ENCODE data around the gene ELMO1.

The ELMO1 gene

GRCh38 chr7:37016064-37016878 is 432.4 kb downstream of the ELMO1 start:
- WGBS (ENCODE audit: insufficient coverage): 52% methylated on average over 4 of the region's 10 CpGs
- CTCF ChIA-PET: interaction anchor here (0.7 to 1.0 kb wide), 2 partner anchors 12 to 24 kb away, joined by 3 read pairs; no protein-coding TSS in a partner anchor
- POLR2A ChIA-PET: no interaction called here
- H3K27me3 ChIP-seq (replicated peaks in 2 of 5; ENCODE audit: control insufficient read depth in 4 of 5, insufficient read depth in 5 of 5, low read length in 4 of 5): no peaks in the 10 kb centered on the region
- peaks cover 12 to 57% (median 37%) of the 10 kb centered on the region in 4 experiments for H3K36me3 ChIP-seq (ENCODE audit: control insufficient read depth in 4 of 4, insufficient read depth in 4 of 4, low read length in 3 of 4)
- no peak overlapping the region for H3K4me3 ChIP-seq (ENCODE audit: control insufficient read depth in 1 of 7, extremely low read depth in 1 of 7, insufficient read depth in 4 of 7, low read depth in 2 of 7, low read length in 6 of 7)
- H3K27ac ChIP-seq (ENCODE audit: insufficient read depth in 1 of 2, low read depth in 1 of 2, low read length in 2 of 2, poor library complexity in 1 of 2, severe bottlenecking in 2 of 2): no peak overlapping the region
- peak in 2 of 3 donors; percentile 45 to 62 for DNase-seq
- H3K9me3 ChIP-seq (ENCODE audit: control extremely low read depth in 1 of 5, control insufficient read depth in 4 of 5, insufficient read depth in 2 of 5, low read depth in 1 of 5, low read length in 4 of 5): peaks cover 0 to 3% (median 0%) of the 10 kb centered on the region in 5 experiments
- peaks cover 0 to 18% (median 13%) of the 10 kb centered on the region in 4 experiments for H3K4me1 ChIP-seq (ENCODE audit: control extremely low read depth in 1 of 4, control insufficient read depth in 4 of 4, insufficient read depth in 4 of 4, low read length in 3 of 4)

- ChIA-PET POLR2A (no interaction called here), CTCF (interaction anchor here (0.7 to 1.0 kb wide), 2 partner anchors 11 to 25 kb away, joined by 3 read pairs; no protein-coding TSS in a partner anchor)
- DNase-seq: no peak
- Histone ChIP-seq H3K9me3 (ENCODE audit: control extremely low read depth in 1 of 5, control insufficient read depth in 4 of 5, insufficient read depth in 2 of 5, low read depth in 1 of 5, low read length in 4 of 5) (peaks cover 0 to 3% (median 0%) of the 10 kb centered on the region in 5 experiments), H3K27me3 (replicated peaks in 2 of 5; ENCODE audit: control insufficient read depth in 4 of 5, insufficient read depth in 5 of 5, low read length in 4 of 5) (no peaks in the 10 kb centered on the region), H3K4me3 (ENCODE audit: control insufficient read depth in 1 of 7, extremely low read depth in 1 of 7, insufficient read depth in 4 of 7, low read depth in 2 of 7, low read length in 6 of 7) (no peak overlapping the region), H3K27ac (ENCODE audit: insufficient read depth in 1 of 2, low read depth in 1 of 2, low read length in 2 of 2, poor library complexity in 1 of 2, severe bottlenecking in 2 of 2) (no peak overlapping the region), H3K4me1 (ENCODE audit: control extremely low read depth in 1 of 4, control insufficient read depth in 4 of 4, insufficient read depth in 4 of 4, low read length in 3 of 4) (peaks cover 0 to 18% (median 13%) of the 10 kb centered on the region in 4 experiments), H3K36me3 (ENCODE audit: control insufficient read depth in 4 of 4, insufficient read depth in 4 of 4, low read length in 3 of 4) (peaks cover 16 to 57% (median 42%) of the 10 kb centered on the region in 4 experiments)
- 100% methylated on average over 8 of the region's 12 CpGs for whole genome bisulfite sequencing (ENCODE audit: insufficient coverage)
Observed at GRCh38 chr7:37015353-37016034, 433.2 kb downstream of the ELMO1 start.

- Histone ChIP-seq H3K36me3 (ENCODE audit: control insufficient read depth in 4 of 4, insufficient read depth in 4 of 4, low read length in 3 of 4) (peaks cover 17 to 66% (median 47%) of the 10 kb centered on the region in 4 experiments), H3K27me3 (replicated peaks in 2 of 5; ENCODE audit: control insufficient read depth in 4 of 5, insufficient read depth in 5 of 5, low read length in 4 of 5) (no peaks in the 10 kb centered on the region), H3K9me3 (ENCODE audit: control extremely low read depth in 1 of 5, control insufficient read depth in 4 of 5, insufficient read depth in 2 of 5, low read depth in 1 of 5, low read length in 4 of 5) (peaks cover 0 to 2% (median 0%) of the 10 kb centered on the region in 5 experiments), H3K4me3 (ENCODE audit: control insufficient read depth in 1 of 7, extremely low read depth in 1 of 7, insufficient read depth in 4 of 7, low read depth in 2 of 7, low read length in 6 of 7) (no peak overlapping the region), H3K4me1 (ENCODE audit: control extremely low read depth in 1 of 4, control insufficient read depth in 4 of 4, insufficient read depth in 4 of 4, low read length in 3 of 4) (peaks cover 0 to 18% (median 13%) of the 10 kb centered on the region in 4 experiments), H3K27ac (ENCODE audit: insufficient read depth in 1 of 2, low read depth in 1 of 2, low read length in 2 of 2, poor library complexity in 1 of 2, severe bottlenecking in 2 of 2) (no peak overlapping the region)
- no peak for DNase-seq
- ChIA-PET CTCF (interaction anchor here (0.8 to 1.0 kb wide), 2 partner anchors 71 to 168 kb away, joined by 3 read pairs; no protein-coding TSS in a partner anchor), POLR2A (no interaction called here)
- 72% methylated on average over 3 of the region's 4 CpGs for WGBS (ENCODE audit: insufficient coverage)
Observed at GRCh38 chr7:37013771-37014170, 434.9 kb downstream of the ELMO1 start.

- CTCF ChIA-PET: interaction anchor here (1.3 to 1.8 kb wide), 2 partner anchors 8 to 11 kb away, joined by 3 to 7 read pairs; no protein-coding TSS in a partner anchor
- POLR2A ChIA-PET: no interaction called here
- no peaks in the 10 kb centered on the region for H3K9me3 ChIP-seq (ENCODE audit: control extremely low read depth in 1 of 5, control insufficient read depth in 4 of 5, insufficient read depth in 2 of 5, low read depth in 1 of 5, low read length in 4 of 5)
- no peak for DNase-seq
- 100% methylated on average over 2 of the region's 3 CpGs for WGBS (ENCODE audit: insufficient coverage)
- H3K27ac ChIP-seq (ENCODE audit: insufficient read depth in 1 of 2, low read depth in 1 of 2, low read length in 2 of 2, poor library complexity in 1 of 2, severe bottlenecking in 2 of 2): no peak overlapping the region
- H3K4me1 ChIP-seq (ENCODE audit: control extremely low read depth in 1 of 4, control insufficient read depth in 4 of 4, insufficient read depth in 4 of 4, low read length in 3 of 4): peaks cover 0 to 8% (median 6%) of the 10 kb centered on the region in 4 experiments
- no peak overlapping the region for H3K4me3 ChIP-seq (ENCODE audit: control insufficient read depth in 1 of 7, extremely low read depth in 1 of 7, insufficient read depth in 4 of 7, low read depth in 2 of 7, low read length in 6 of 7)
- no peaks in the 10 kb centered on the region for H3K27me3 ChIP-seq (replicated peaks in 2 of 5; ENCODE audit: control insufficient read depth in 4 of 5, insufficient read depth in 5 of 5, low read length in 4 of 5)
- peaks cover 15 to 70% (median 53%) of the 10 kb centered on the region in 4 experiments for H3K36me3 ChIP-seq (ENCODE audit: control insufficient read depth in 4 of 4, insufficient read depth in 4 of 4, low read length in 3 of 4)
Observed at GRCh38 chr7:37011151-37011890, 437.3 kb downstream of the ELMO1 start.

GRCh38 chr7:37009125-37009675 is 439.5 kb downstream of the ELMO1 start:
- H3K4me3 ChIP-seq (ENCODE audit: control insufficient read depth in 1 of 7, extremely low read depth in 1 of 7, insufficient read depth in 4 of 7, low read depth in 2 of 7, low read length in 6 of 7): no peak overlapping the region
- CTCF ChIA-PET: interaction anchor here (1.0 to 1.8 kb wide), 3 partner anchors 10 to 42 kb away, joined by 3 to 7 read pairs (median 4); no protein-coding TSS in a partner anchor
- 89% methylated on average over 3 of the region's 4 CpGs for WGBS (ENCODE audit: insufficient coverage)
- no peaks in the 10 kb centered on the region for H3K9me3 ChIP-seq (ENCODE audit: control extremely low read depth in 1 of 5, control insufficient read depth in 4 of 5, insufficient read depth in 2 of 5, low read depth in 1 of 5, low read length in 4 of 5)
- H3K36me3 ChIP-seq (ENCODE audit: control insufficient read depth in 4 of 4, insufficient read depth in 4 of 4, low read length in 3 of 4): peaks cover 15 to 82% (median 63%) of the 10 kb centered on the region in 4 experiments
- POLR2A ChIA-PET: no interaction called here
- peaks cover 0 to 4% (median 1%) of the 10 kb centered on the region in 4 experiments for H3K4me1 ChIP-seq (ENCODE audit: control extremely low read depth in 1 of 4, control insufficient read depth in 4 of 4, insufficient read depth in 4 of 4, low read length in 3 of 4)
- no peak for DNase-seq
- no peaks in the 10 kb centered on the region for H3K27me3 ChIP-seq (replicated peaks in 2 of 5; ENCODE audit: control insufficient read depth in 4 of 5, insufficient read depth in 5 of 5, low read length in 4 of 5)
- H3K27ac ChIP-seq (ENCODE audit: insufficient read depth in 1 of 2, low read depth in 1 of 2, low read length in 2 of 2, poor library complexity in 1 of 2, severe bottlenecking in 2 of 2): no peak overlapping the region

GRCh38 chr7:37007691-37008090 is 441.0 kb downstream of the ELMO1 start:
- no peak overlapping the region for H3K27ac ChIP-seq (ENCODE audit: insufficient read depth in 1 of 2, low read depth in 1 of 2, low read length in 2 of 2, poor library complexity in 1 of 2, severe bottlenecking in 2 of 2)
- CTCF ChIA-PET: interaction anchor here (1.0 to 2.3 kb wide), 5 partner anchors 9 to 174 kb away, joined by 3 to 8 read pairs (median 3); no protein-coding TSS in a partner anchor
- 100% methylated on average over 3 of the region's 3 CpGs for WGBS (ENCODE audit: insufficient coverage)

More at GRCh38 chr7:37007691-37008090, 441.0 kb downstream of the ELMO1 start:
- Histone ChIP-seq H3K9me3 (ENCODE audit: control extremely low read depth in 1 of 5, control insufficient read depth in 4 of 5, insufficient read depth in 2 of 5, low read depth in 1 of 5, low read length in 4 of 5) (no peaks in the 10 kb centered on the region), H3K27me3 (replicated peaks in 2 of 5; ENCODE audit: control insufficient read depth in 4 of 5, insufficient read depth in 5 of 5, low read length in 4 of 5) (no peaks in the 10 kb centered on the region), H3K4me3 (ENCODE audit: control insufficient read depth in 1 of 7, extremely low read depth in 1 of 7, insufficient read depth in 4 of 7, low read depth in 2 of 7, low read length in 6 of 7) (no peak overlapping the region), H3K4me1 (ENCODE audit: control extremely low read depth in 1 of 4, control insufficient read depth in 4 of 4, insufficient read depth in 4 of 4, low read length in 3 of 4) (no peaks in the 10 kb centered on the region), H3K36me3 (ENCODE audit: control insufficient read depth in 4 of 4, insufficient read depth in 4 of 4, low read length in 3 of 4) (peaks cover 13 to 84% (median 59%) of the 10 kb centered on the region in 4 experiments)
- POLR2A ChIA-PET: no interaction called here
- DNase-seq: no peak
